ENCODE data around the gene ARGFX.

- TF ChIP-seq, protein P1, sequence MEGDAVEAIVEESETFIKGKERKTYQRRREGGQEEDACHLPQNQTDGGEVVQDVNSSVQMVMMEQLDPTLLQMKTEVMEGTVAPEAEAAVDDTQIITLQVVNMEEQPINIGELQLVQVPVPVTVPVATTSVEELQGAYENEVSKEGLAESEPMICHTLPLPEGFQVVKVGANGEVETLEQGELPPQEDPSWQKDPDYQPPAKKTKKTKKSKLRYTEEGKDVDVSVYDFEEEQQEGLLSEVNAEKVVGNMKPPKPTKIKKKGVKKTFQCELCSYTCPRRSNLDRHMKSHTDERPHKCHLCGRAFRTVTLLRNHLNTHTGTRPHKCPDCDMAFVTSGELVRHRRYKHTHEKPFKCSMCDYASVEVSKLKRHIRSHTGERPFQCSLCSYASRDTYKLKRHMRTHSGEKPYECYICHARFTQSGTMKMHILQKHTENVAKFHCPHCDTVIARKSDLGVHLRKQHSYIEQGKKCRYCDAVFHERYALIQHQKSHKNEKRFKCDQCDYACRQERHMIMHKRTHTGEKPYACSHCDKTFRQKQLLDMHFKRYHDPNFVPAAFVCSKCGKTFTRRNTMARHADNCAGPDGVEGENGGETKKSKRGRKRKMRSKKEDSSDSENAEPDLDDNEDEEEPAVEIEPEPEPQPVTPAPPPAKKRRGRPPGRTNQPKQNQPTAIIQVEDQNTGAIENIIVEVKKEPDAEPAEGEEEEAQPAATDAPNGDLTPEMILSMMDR (IDR thresholded peaks at IDR 0.05), result peak in 1 of 4 experiments; percentile 9
- peak; percentile 95 for TF ChIP-seq POLR2AphosphoS5 (IDR thresholded peaks at IDR 0.05)
- no peak for TF ChIP-seq POLR2A (IDR thresholded peaks at IDR 0.05)
Measured at GRCh38 chr3:121545574-121546455, 21.9 kb upstream of the ARGFX start, which contains the start of gene POLQ.

All from prostate gland (tissue), 2 donors.